GM11168 (cell line): ENCODE measurements around the gene PKD1L1.
"Not testable (repeated sequence)": the region's sequence is repeated elsewhere in the genome, so short reads cannot be mapped to it uniquely, and the experiment has no call there.

ENCODE experiments used
- in situ Hi-C: fragments of 300-500 bp; cut with MboI; formaldehyde crosslinking; loops from one replicate; pipeline ENCODE4 v1.12.0; 2022; ENCODE audit warnings: low sequenced_read_pairs; ENCODE audit not compliant: unreplicated experiment

PKD1L1 gene

GRCh38 chr7:47807756-47808155, 140.5 kb downstream of the PKD1L1 start:
- in situ Hi-C loops, result no loop called here

GRCh38 chr7:47807126-47807525, 141.1 kb downstream of the PKD1L1 start:
- in situ Hi-C loops, result no loop called here

- in situ Hi-C loops, result no loop called here
These were observed 141.6 kb downstream of the PKD1L1 start for GRCh38 chr7:47806701-47807103.

- in situ Hi-C loops, result no loop called here
These were observed 143.3 kb downstream of the PKD1L1 start for GRCh38 chr7:47804767-47805545.

GRCh38 chr7:47803846-47804245, 144.4 kb downstream of the PKD1L1 start:
- in situ Hi-C loops, result no loop called here

- in situ Hi-C loops, result no loop called here
These were observed 145.2 kb downstream of the PKD1L1 start for GRCh38 chr7:47803025-47803424.

GRCh38 chr7:47801423-47801822, 146.8 kb downstream of the PKD1L1 start:
- in situ Hi-C loops, result no loop called here

GRCh38 chr7:47799524-47799923, 148.7 kb downstream of the PKD1L1 start:
- in situ Hi-C loops, result no loop called here

- in situ Hi-C loops, result no loop called here
These were observed 151.9 kb downstream of the PKD1L1 start for GRCh38 chr7:47796347-47796746.

GRCh38 chr7:47795631-47796030, 152.6 kb downstream of the PKD1L1 start:
- in situ Hi-C loops, result no loop called here

- in situ Hi-C loops, result not testable (repeated sequence)
These were observed 153.1 kb downstream of the PKD1L1 start for GRCh38 chr7:47795126-47795525.

- in situ Hi-C loops, result no loop called here
These were observed 154.2 kb downstream of the PKD1L1 start for GRCh38 chr7:47794016-47794415.

- in situ Hi-C loops, result not testable (repeated sequence)
These were observed 155.1 kb downstream of the PKD1L1 start for GRCh38 chr7:47793186-47793585.

- in situ Hi-C loops, result no loop called here
These were observed 155.6 kb downstream of the PKD1L1 start for GRCh38 chr7:47792521-47793121.

- in situ Hi-C loops, result no loop called here
These were observed 156.6 kb downstream of the PKD1L1 start for GRCh38 chr7:47791682-47792081.

- in situ Hi-C loops, result no loop called here
These were observed 160.2 kb downstream of the PKD1L1 start for GRCh38 chr7:47788083-47788482.

GRCh38 chr7:47787249-47788069, 160.8 kb downstream of the PKD1L1 start:
- in situ Hi-C loops, result no loop called here

- in situ Hi-C loops, result no loop called here
These were observed 161.6 kb downstream of the PKD1L1 start for GRCh38 chr7:47786557-47787248.

GRCh38 chr7:47785923-47786556, 162.2 kb downstream of the PKD1L1 start:
- in situ Hi-C loops, result no loop called here
